ENCODE data around the gene SOX5.
"Not testable (repeated sequence)": the region's sequence is repeated elsewhere in the genome, so short reads cannot be mapped to it uniquely, and the experiment has no call there.

SOX5 gene

DNA sequence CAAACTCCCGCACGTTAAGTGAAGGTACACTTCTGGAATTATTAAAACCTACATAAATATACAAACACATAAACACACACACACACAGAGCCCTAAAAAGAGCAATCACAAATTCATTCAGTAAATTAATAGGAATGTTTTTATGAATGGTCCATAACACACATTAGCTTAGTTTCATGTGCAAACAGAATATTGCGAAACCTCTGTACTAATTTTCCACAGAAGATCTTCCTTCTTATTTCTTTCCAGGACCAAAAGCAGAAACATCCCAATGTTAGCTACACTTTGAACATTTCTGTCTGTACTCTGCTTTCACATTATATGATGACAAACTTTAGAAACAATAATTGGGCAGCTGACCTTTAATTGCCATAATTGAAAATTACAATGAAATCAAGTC is 101.6 kb downstream of the SOX5 start:
- H3K9me3 Mint-ChIP-seq = no peaks in the 10 kb centered on the region
- H3K27me3 Mint-ChIP-seq = no peaks in the 10 kb centered on the region
- ATAC-seq (ENCODE audit: low read depth) (no peak), DNase-seq (ENCODE audit: low spot score in 2 of 2) (no peak)
- no peaks in the 10 kb centered on the region for H3K36me3 Mint-ChIP-seq
- H3K4me1 Mint-ChIP-seq = no peaks in the 10 kb centered on the region
- H3K27ac Mint-ChIP-seq = no peak overlapping the region
- H3K4me3 Mint-ChIP-seq = no peak overlapping the region

DNA sequence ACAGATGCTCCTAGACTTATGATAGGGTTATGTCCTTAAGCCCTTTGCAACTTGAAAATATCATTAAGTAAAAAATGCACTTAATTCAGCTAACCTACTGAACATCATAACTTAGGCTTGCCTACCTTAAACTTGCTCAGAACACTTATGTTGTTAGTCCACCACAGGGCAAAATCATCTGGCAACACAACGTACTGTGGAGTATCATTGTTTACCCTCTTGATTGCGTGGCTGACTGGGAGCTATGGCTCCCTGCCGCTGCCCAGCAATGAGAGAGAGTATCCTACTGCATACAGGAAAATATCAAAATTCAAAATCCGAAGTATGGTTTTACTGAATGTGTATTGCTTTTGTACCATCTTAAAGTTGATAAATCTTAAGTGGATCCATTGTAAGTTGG is 105.5 kb downstream of the SOX5 start:
- H3K36me3 Mint-ChIP-seq = no peaks in the 10 kb centered on the region
- no peak overlapping the region for H3K4me3 Mint-ChIP-seq
- ATAC-seq (ENCODE audit: low read depth) (no peak), DNase-seq (ENCODE audit: low spot score in 2 of 2) (no peak)
- no peaks in the 10 kb centered on the region for H3K9me3 Mint-ChIP-seq
- no peaks in the 10 kb centered on the region for H3K27me3 Mint-ChIP-seq
- no peak overlapping the region for H3K27ac Mint-ChIP-seq
- no peaks in the 10 kb centered on the region for H3K4me1 Mint-ChIP-seq

DNA sequence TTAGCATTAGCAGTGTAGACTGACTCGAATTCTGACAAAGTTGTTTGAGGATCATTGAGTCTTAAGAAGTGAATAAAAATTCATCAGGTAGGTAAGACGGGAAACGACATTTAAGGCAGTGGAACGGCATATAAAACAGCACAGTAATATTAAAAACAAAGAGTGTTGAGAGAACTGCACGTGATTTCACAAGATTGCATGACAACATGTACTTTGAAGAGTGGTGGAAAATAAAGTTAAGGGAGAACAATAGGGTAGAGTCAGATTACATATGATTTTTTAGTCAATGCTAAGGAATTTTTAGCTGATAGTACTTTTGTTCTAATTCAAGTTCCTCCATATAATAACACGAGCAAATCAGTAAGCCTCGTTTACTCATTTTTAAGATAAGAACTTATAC is 115.4 kb downstream of the SOX5 start:
- H3K36me3 Mint-ChIP-seq = no peaks in the 10 kb centered on the region
- peaks cover 11% of the 10 kb centered on the region for H3K4me1 Mint-ChIP-seq
- H3K27me3 Mint-ChIP-seq = no peaks in the 10 kb centered on the region
- no peak overlapping the region for H3K4me3 Mint-ChIP-seq
- ATAC-seq (ENCODE audit: low read depth) = no peak
- no peaks in the 10 kb centered on the region for H3K9me3 Mint-ChIP-seq
- no peak for DNase-seq (ENCODE audit: low spot score in 2 of 2)
- H3K27ac Mint-ChIP-seq = no peak overlapping the region

DNA sequence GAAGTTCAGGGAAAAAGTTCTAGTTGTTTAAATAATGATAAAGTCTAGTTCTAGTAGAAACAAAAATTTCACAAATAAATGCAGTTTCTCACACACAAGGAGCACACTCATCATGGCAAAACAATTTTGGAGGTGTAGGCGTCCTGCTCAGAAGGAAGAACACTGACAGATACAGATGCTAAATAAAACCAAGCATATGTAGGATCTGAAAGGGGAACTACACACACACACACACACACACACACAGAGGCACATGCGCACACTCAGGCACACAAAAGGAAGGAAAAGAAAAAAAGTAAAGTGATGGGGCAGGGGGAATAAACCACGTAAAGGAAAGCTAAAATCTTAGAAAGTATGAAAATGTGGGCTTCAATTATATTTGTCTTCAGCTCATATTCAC is 117.7 kb downstream of the SOX5 start:
- H3K27ac Mint-ChIP-seq = no peak overlapping the region
- ATAC-seq (ENCODE audit: low read depth) = peak; percentile 62
- H3K4me1 Mint-ChIP-seq = peaks cover 11% of the 10 kb centered on the region
- H3K9me3 Mint-ChIP-seq = no peaks in the 10 kb centered on the region
- H3K36me3 Mint-ChIP-seq = no peaks in the 10 kb centered on the region
- no peaks in the 10 kb centered on the region for H3K27me3 Mint-ChIP-seq
- no peak overlapping the region for H3K4me3 Mint-ChIP-seq
- DNase-seq (ENCODE audit: low spot score in 2 of 2) = no peak

DNA sequence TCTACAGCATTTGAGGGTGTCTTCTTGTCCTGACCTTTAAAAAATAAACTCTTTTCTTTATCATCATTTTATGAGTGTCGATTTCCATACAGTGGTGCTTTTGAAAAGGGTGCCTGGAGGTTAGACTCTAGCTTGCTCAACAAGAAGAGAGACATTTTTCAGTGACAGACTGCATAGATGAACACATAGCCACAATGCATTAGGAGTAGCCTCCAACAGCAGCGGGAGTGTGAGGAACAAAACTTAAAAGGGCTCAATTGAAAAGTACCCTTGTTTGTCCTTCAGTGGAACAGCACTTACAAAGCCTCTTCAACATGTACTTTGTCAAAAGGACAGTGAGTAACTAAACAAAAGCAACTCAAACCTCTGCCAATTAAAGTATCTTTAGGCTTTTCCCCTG is 119.3 kb downstream of the SOX5 start:
- no peak overlapping the region for H3K4me3 Mint-ChIP-seq
- ATAC-seq (ENCODE audit: low read depth) = no peak
- H3K36me3 Mint-ChIP-seq = no peaks in the 10 kb centered on the region
- no peak overlapping the region for H3K27ac Mint-ChIP-seq
- H3K27me3 Mint-ChIP-seq = no peaks in the 10 kb centered on the region
- peaks cover 11% of the 10 kb centered on the region for H3K4me1 Mint-ChIP-seq
- H3K9me3 Mint-ChIP-seq = no peaks in the 10 kb centered on the region
- DNase-seq (ENCODE audit: low spot score in 2 of 2) = no peak

DNA sequence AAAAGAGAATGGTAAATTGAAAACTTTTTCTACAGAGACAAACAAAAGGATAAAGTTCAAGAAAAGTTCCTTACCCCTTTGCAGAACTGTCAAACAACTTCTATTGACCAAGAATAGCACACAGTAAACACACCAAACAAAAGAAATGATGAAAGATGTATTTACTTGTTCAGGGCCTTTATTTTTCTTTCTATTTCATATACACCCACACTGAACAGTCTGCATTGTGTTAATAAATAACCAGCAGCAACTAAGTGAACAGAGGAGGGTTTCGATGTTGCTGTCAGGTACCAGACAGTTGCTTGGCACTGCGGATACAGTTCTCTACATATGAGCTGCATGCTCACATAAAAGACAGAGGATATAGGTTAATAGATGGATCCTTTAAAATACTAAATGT is 122.1 kb downstream of the SOX5 start:
- peaks cover 11% of the 10 kb centered on the region for H3K4me1 Mint-ChIP-seq
- ATAC-seq (ENCODE audit: low read depth) = no peak
- no peaks in the 10 kb centered on the region for H3K27me3 Mint-ChIP-seq
- H3K27ac Mint-ChIP-seq = no peak overlapping the region
- no peaks in the 10 kb centered on the region for H3K36me3 Mint-ChIP-seq
- no peak overlapping the region for H3K4me3 Mint-ChIP-seq
- no peak for DNase-seq (ENCODE audit: low spot score in 2 of 2)
- peaks cover 3% of the 10 kb centered on the region for H3K9me3 Mint-ChIP-seq

DNA sequence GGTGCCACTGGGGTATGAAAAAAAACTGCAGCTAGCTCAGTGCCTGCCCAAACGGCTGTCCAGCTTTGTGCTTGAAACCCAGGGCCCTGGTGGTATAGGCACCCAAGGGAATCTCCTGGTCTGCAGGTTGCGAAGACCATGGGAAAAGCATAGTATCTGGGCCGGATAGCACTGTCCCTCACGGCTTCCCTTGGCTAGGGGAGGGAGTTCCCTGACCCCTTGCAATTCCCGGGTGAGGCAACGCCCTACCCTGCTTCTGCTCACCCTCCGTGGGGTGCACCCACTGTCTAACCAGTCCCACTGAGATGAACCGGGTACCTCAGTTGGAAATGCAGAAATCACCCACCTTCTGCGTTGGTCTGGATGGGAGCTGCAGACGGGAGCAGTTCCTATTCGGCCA is 124.3 kb downstream of the SOX5 start:
- not testable (repeated sequence) for H3K27me3 Mint-ChIP-seq; H3K9me3 Mint-ChIP-seq; H3K4me3 Mint-ChIP-seq; H3K4me1 Mint-ChIP-seq; ATAC-seq (ENCODE audit: low read depth); H3K36me3 Mint-ChIP-seq; DNase-seq (ENCODE audit: low spot score in 2 of 2); H3K27ac Mint-ChIP-seq

DNA sequence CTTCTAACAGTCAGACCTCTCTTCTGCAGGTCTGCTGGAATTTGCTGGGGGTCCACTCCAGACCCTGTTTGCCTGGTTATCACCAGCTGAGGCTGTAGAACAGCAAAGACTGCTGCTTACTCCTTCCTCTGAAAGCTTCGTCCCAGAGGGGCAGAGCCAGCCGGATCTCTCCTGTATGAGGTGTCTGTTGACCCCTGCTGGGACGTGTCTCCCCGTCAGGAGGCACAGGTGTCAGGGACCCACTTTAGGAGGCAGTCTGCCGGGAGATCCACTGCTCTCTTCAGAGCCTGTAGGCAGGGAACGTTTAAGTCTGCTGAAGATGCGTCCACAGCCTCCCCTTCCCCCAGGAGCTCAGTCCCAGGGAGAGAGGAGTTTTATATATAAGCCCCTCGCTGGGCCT is 125.1 kb downstream of the SOX5 start:
- H3K4me3 Mint-ChIP-seq = no peak overlapping the region
- DNase-seq (ENCODE audit: low spot score in 2 of 2) (no peak), ATAC-seq (ENCODE audit: low read depth) (no peak)
- H3K9me3 Mint-ChIP-seq = peaks cover 3% of the 10 kb centered on the region
- no peaks in the 10 kb centered on the region for H3K27me3 Mint-ChIP-seq
- H3K36me3 Mint-ChIP-seq = no peaks in the 10 kb centered on the region
- H3K27ac Mint-ChIP-seq = no peak overlapping the region
- peaks cover under 1% of the 10 kb centered on the region for H3K4me1 Mint-ChIP-seq

DNA sequence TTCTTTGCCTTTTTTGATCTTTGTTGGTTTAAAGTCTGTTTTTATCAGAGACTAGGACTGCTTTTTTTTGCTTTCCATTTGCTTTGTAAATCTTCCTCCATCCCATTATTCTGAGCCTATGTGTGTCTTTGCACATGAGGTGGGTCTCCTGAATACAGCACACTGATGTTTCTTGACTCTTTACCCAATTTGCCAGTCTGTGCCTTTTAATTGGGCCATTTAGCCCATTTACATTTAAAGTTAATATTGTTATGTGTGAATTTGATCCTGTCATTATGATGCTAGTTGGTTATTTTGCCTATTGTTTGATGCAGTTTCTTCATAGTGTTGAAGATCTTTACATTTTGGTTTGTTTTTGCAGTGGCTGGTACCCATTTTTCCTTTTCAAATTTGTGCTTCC is 126.6 kb downstream of the SOX5 start:
- H3K36me3 Mint-ChIP-seq; H3K9me3 Mint-ChIP-seq; H3K27ac Mint-ChIP-seq; DNase-seq (ENCODE audit: low spot score in 2 of 2); H3K4me1 Mint-ChIP-seq; ATAC-seq (ENCODE audit: low read depth); H3K27me3 Mint-ChIP-seq; H3K4me3 Mint-ChIP-seq: not testable (repeated sequence)

DNA sequence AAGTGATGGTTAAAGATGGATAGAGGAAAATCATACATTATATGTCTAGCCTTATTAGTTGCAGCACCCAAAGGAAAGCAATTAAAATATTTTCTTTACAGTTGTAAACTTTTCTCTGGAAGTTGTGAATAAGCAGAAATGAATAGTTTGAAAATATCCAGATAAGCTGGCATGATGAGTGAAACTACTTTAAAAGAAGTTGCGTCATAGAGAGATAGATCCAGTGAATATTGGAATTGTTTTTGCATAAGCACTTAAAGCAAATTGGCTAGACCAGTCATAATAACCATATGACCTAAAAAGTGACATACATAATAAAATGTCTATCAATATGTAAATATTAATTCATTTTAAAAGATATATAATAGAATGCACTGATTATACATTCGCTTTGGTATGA is 132.1 kb downstream of the SOX5 start:
- DNase-seq (ENCODE audit: low spot score in 2 of 2) = no peak
- Mint-ChIP-seq H3K27me3 (no peaks in the 10 kb centered on the region), H3K36me3 (no peaks in the 10 kb centered on the region), H3K4me1 (no peaks in the 10 kb centered on the region), H3K9me3 (no peaks in the 10 kb centered on the region), H3K4me3 (no peak overlapping the region), H3K27ac (no peak overlapping the region)
- ATAC-seq (ENCODE audit: low read depth) = no peak

DNA sequence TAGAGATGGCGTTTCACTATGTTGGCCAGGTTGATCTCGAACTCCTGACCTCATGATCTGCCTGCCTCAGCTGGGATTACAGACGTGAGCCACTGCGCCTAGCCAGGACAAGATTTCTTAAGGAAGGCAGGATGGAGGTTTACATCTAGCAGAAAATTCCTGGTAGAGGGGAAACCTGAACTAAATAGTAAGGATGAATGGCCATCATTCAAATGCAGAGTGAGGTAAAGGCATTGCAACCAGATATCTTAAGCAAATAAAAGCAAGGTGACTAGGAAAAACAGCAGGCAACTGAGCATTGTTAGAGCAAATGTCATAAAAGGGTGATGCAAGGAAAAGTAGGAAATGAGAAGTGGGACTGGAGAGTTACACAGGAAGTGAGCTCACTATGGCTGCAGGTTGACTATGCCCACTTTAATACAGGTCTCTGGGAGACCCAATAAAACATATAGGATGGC is 133.0 kb downstream of the SOX5 start:
- no peak overlapping the region for H3K4me3 Mint-ChIP-seq
- H3K27ac Mint-ChIP-seq = no peak overlapping the region
- no peaks in the 10 kb centered on the region for H3K36me3 Mint-ChIP-seq
- H3K27me3 Mint-ChIP-seq = no peaks in the 10 kb centered on the region
- no peak for ATAC-seq (ENCODE audit: low read depth)
- no peaks in the 10 kb centered on the region for H3K4me1 Mint-ChIP-seq
- no peaks in the 10 kb centered on the region for H3K9me3 Mint-ChIP-seq
- no peak for DNase-seq (ENCODE audit: low spot score in 2 of 2)

DNA sequence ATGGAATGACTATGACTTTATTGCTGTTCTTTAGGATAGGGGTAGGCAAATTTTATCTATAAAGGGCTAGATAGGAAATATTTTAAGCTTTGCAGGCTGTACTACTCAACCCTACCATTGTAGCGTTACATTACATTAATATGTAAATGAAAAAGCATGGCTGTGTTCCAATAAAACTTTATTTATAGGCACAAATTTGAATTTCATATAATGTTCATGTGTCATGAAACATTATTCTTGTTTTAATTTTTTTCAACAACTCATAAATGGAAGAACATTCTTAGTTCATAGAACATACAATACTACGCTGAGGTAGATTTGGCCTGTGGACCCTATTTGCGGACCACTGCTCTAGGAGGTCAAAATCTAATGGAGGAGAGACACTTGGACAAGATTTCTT is 133.7 kb downstream of the SOX5 start:
- Mint-ChIP-seq H3K4me3 (no peak overlapping the region), H3K9me3 (no peaks in the 10 kb centered on the region), H3K4me1 (no peaks in the 10 kb centered on the region), H3K36me3 (no peaks in the 10 kb centered on the region), H3K27me3 (no peaks in the 10 kb centered on the region), H3K27ac (no peak overlapping the region)
- ATAC-seq (ENCODE audit: low read depth) (no peak), DNase-seq (ENCODE audit: low spot score in 2 of 2) (no peak)

DNA sequence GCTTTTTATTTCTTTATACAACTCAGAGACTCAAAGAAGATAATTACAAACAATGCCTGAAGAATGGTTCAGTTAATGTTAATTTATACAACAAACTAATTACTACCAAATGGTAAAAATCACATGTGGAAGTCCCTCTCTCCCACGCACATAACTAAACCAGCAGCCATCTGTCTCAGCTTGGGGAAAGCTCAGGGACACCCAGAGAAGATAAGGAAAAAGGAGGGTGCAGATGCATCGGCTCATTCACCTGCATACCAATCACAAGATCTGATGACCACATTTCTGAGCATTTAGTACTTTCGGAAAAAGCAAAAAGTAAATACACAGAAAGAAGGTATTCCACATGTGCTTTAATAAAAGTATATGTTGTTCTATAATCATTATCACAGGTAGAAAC is 136.3 kb downstream of the SOX5 start:
- no peaks in the 10 kb centered on the region for H3K4me1 Mint-ChIP-seq
- no peaks in the 10 kb centered on the region for H3K27me3 Mint-ChIP-seq
- no peak for DNase-seq (ENCODE audit: low spot score in 2 of 2)
- no peaks in the 10 kb centered on the region for H3K9me3 Mint-ChIP-seq
- H3K36me3 Mint-ChIP-seq = no peaks in the 10 kb centered on the region
- H3K27ac Mint-ChIP-seq = no peak overlapping the region
- no peak overlapping the region for H3K4me3 Mint-ChIP-seq
- ATAC-seq (ENCODE audit: low read depth) = no peak

DNA sequence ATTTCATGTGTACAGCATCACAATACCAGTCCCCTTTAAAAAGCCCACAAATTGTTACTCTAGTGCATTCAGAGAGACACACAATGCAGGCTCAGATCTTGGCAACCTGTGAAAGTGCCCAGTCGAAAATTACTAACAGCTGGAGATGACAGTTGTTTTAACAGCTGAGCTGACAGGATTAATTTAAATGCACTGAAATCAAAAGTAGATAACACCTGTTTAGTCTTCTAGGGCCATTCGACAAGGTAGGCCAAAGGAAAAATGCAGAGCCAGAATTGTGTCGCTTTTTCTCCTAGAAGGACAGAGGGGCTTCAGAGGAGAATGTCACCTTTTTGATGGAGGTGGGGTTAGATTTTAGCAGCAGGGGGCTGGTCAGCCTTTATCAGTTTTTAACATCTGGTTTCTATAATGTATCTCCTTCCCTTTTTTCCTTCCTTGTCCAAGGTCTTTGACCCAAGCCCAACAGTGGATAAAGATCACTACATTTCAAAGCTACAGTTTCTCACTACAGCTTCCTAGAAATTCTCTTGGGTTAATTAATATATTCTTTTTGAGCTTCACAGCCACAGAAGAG is 139.1 kb downstream of the SOX5 start:
- no peaks in the 10 kb centered on the region for H3K36me3 Mint-ChIP-seq
- H3K4me1 Mint-ChIP-seq = no peaks in the 10 kb centered on the region
- DNase-seq (ENCODE audit: low spot score in 2 of 2) = no peak
- no peak overlapping the region for H3K27ac Mint-ChIP-seq
- H3K4me3 Mint-ChIP-seq = no peak overlapping the region
- H3K27me3 Mint-ChIP-seq = no peaks in the 10 kb centered on the region
- ATAC-seq (ENCODE audit: low read depth) = no peak
- H3K9me3 Mint-ChIP-seq = no peaks in the 10 kb centered on the region

DNA sequence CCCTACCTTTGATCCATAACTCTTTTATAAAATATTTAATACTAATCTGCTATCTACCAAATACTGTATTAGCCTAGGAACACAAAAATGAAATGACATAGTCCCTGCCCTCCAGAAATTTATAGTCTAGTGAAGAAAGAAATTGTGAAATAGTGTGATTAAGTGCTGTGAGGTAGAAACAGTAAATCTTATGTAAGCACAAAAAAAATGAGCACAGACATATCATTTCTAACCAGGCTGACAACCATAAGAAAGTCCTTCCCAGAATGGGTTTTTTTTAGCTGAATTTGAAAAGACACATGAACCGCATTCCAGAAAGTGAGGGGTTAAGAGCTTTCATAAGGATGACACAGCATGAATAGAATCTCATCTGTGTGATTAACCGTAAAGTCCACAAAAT is 145.9 kb downstream of the SOX5 start:
- H3K27ac Mint-ChIP-seq = no peak overlapping the region
- no peak for ATAC-seq (ENCODE audit: low read depth)
- H3K4me1 Mint-ChIP-seq = no peaks in the 10 kb centered on the region
- no peaks in the 10 kb centered on the region for H3K9me3 Mint-ChIP-seq
- H3K27me3 Mint-ChIP-seq = no peaks in the 10 kb centered on the region
- DNase-seq (ENCODE audit: low spot score in 2 of 2) = no peak
- H3K4me3 Mint-ChIP-seq = no peak overlapping the region
- no peaks in the 10 kb centered on the region for H3K36me3 Mint-ChIP-seq

Measured in memory B cell (primary cell).